NCI-H128 (cell line): ENCODE results near the gene SLC18B1.

Source experiments
- DNase-seq: peaks from one replicate; lab custom pipeline; 2025; ENCODE audit not compliant: unreplicated experiment; lab: John Stamatoyannopoulos, UW

SLC18B1 gene

DNA sequence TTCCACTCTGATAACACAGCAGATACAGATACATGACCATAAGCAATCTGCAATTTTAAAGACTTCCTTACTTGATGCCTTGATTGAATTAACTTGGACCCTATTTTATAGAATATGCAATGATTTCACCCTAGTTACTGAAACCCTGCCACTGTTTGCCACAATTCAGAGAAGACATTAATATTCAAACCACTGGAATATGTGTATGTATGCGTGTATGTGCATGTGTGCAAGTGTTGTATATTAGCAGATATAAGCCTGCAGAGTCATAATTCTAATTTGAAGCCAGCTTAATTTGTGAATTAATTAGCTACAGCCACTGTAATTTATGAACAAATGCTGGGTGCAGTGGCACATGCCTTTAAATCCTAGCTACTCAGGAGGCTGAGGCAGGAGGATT, 50.0 kb downstream of the SLC18B1 start:
- DNase-seq, result no peak

DNA sequence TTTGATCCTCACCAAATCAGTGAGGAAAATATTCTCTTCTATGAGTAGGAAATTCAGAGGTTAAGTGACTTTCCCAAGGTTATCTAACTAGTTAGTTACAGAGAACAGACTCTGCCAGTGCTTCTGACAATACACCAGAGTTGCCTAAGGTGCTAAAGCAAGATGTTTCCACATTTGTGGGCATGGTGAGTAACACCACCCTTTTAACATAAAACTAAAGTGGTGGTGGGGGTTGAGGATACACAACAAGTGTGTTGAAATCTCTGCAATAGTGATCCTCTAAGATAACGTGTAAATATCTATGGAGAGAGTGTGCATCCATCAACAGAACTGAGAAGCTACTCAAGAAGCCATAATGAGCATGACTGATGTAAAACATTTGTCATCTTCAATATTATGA, 52.4 kb downstream of the SLC18B1 start:
- no peak for DNase-seq

GRCh38 chr6:132742495-132742894, 55.9 kb downstream of the SLC18B1 start:
- no peak for DNase-seq

GRCh38 chr6:132741281-132741680, 57.2 kb downstream of the SLC18B1 start:
- DNase-seq, result no peak

DNA sequence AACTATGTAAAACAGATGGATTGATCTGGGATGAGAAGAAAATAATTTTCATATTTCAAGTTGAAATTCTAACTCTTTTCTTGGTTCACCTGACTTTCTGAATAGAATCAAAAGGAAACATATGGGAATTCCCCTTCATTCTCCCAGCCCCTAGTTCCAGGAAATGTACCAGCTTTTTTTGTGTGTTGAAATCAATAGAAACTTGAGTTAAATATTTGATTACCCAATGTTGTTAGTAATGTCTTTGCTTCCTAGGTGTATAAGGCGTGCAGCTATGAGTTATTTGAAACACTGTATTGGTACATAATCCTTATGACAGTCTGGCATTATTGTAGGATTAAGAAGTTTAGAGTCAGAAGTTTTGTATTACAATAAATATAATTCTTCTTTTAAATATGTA, 62.2 kb downstream of the SLC18B1 start:
- DNase-seq, result no peak

DNA sequence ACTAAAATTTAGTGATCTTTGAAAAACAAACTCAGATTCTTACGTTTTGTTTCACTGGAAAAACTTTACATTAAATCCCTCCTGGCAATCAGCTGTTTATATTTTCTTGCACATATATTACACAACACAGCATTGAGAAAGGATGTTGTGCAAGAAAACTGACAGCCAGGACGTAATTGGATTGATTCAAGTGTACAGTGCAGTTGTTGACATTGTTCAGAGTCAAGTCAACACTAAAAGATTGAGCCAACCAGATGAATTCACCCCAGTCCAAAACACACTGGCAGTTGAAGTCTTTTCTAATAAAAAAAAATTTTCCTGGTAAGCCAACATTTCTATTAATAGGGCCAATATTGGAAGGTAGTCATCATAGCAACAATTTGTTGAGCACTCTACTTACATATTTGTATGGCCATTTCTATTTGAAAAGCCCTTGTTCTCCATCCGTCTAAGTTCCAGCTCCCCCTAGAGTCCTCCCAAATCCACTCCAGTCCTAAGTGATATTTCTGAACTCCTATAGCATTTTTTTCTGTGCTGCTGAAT, 63.7 kb downstream of the SLC18B1 start:
- DNase-seq, result no peak

DNA sequence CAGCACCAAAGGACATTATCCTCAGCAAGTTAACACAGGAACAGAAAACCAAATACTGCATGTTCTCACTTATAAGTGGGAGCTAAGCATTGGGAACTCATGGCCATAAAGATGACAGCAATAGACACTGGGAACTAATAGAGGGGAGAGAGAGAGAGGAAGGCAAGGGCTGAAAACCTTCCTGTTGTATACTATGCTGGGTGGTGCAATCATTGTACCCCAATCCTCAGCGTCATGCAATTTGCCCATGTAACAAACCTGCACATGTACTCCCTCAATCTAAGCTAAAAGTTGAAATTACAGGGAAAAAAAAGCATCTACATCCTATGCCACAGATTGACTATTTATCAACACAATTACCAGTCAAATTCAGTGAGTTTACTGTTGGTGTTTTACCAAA, 64.6 kb downstream of the SLC18B1 start:
- DNase-seq, result no peak

DNA sequence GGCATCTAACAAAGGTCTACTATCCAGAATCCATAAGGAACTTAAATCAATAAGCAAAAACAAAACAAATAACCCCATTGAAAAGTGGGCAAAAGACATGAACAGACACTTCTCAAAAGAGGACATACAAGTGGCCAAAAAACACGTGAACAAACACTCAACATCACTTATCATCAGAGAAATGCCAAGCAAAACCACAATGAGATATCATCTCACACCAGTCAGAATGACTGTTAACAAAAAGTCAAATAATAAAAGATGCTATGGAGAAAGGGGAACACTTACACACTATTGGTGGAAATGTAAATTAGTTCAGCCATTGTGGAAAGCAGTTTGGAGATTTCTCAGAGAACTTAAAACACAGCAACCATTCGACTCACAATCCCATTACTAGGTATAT, 65.2 kb downstream of the SLC18B1 start:
- DNase-seq, result no peak

GRCh38 chr6:132731086-132731485, 67.4 kb downstream of the SLC18B1 start:
- no peak for DNase-seq

- no peak for DNase-seq
Observed at GRCh38 chr6:132730560-132730959, 67.9 kb downstream of the SLC18B1 start.

DNA sequence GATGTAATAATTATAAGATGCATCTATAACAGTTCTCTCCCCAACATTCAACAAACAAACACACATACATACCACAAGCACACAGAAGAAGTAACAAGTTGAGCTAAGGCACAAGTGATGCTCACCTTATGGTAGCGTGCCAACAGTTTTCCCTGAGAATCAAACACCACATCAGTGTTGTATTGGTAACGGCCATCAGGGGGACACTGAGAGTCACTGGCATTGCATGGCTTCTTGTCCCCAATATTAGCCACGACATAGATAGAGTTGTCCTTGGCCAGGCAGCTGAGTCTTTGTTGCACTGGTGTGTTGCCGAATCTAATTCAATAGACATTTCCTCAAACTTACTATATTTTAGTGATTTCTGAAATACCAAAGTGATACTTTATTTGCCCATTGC, 69.8 kb downstream of the SLC18B1 start:
- DNase-seq, result no peak

- no peak for DNase-seq
Observed at GRCh38 chr6:132726608-132726975, 71.8 kb downstream of the SLC18B1 start.

DNA sequence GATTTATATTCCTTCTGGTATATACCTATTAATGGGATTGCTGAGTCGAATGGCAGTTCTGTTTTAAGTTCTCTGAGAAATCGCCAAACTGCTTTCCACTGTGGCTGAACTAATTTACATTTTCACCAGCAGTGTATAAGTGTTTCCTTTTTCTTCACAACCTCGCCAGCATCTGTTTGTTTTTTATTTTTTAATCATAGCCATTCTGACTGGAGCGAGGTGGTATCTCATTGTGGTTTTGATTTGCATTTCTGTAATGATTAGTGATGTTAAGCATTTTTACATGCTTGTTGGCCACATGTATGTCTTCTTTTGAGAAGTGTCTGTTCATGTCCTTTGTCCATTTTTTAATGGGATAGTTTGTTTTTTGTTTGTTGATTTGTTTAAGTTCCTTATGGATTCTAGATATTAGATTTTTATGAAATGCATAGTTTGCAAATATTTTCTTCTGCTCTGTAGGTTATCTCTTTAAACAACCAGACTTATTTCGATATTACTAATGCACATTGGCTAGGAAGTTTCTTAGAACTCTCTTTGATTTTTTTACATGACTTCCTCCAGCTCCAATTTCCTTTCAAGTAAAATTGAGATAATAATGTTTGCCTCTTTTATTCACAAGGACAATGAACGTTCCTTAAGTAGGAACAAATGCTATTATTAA, 72.4 kb downstream of the SLC18B1 start:
- DNase-seq, result no peak

- DNase-seq, result no peak
Observed at GRCh38 chr6:132725471-132725870, 73.0 kb downstream of the SLC18B1 start.

GRCh38 chr6:132719736-132720448, 78.5 kb downstream of the SLC18B1 start:
- no peak for DNase-seq
